GM21526 (cell line): ENCODE data around the gene NINL.

ENCODE experiments used
- ATAC-seq: cut with Tn5 transposase; IDR thresholded peaks from one replicate; pipeline ENCODE4 v1.9.1; 2021; ENCODE audit warnings: moderate library complexity; ENCODE audit not compliant: unreplicated experiment, low FRiP score

Gene NINL

DNA sequence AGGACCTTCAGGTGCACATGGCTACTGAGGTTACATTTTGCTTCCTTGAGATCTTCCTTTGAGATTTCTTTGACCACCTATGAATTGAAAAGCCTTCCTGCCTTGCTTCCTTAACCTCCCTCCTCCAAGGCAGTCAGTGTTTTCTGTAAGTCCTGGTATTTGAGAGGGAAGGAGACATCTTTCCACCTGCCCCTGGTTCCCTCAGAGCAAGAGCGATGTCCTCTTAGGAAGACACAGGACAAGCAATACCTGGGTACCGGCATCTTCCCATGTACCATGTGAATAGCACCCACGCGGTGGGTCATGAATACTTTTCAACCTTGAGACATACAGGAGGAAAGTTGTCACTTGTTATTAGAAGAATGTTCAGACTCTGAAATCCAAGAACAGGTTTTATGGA, 140.8 kb downstream of the NINL start:
- no peak for ATAC-seq

DNA sequence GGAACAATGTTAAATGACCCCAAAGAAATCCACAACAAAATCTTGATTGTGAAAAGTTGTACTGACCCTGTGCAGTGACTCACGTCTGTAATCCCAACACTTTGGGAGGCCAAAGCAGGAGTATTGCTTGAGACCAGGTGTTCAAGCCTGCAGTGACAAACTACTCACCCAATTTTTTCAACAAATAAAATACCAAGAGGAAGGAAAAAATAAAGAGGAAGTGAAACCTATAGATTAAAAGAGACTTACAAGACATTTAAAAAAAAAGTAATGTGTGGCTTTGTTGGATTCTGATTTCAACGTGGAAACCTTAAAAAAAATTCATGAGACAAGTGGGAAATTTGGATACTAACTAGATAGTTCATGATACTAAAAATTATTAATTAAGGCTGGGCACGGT, 146.0 kb downstream of the NINL start:
- peak; percentile 54 for ATAC-seq

DNA sequence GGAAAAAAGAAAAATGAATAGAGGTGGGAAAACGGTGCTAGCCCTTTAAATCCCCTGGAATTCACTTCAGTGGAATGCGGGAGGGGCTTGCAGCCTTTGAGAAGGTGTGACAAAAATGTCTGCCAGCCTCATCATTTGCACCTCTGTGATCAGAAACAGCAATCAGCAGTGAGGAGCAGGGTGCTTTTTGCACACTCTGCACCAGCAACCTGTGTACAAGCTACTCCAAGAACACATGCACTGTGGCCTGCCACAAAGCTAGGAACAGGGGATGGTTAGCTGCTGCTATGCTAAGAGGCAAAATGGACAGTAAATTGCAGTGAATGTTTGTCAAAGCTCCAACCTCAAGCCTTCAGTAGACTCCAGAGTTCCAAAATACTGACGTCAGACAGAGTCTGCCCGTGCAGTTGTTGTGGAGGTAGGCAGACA, 148.2 kb downstream of the NINL start:
- no peak for ATAC-seq

DNA sequence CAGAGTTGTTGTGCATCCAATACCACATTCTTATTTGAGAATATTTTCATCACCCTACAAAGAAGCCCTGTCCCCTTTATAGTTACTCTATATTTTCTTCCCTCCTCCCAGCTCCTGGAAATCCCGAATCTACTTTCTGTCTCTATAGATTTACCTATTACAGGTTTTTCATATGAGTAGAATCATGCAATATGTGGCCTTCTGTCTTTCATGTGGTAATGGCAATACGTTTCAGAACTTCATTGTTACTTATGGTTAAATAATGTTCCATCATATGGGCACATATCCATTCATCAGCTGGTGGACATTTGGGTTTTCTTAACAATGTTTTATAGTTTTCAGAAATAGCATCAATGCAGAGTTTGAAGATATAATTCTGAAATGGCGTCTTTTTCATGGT, 160.8 kb downstream of the NINL start:
- ATAC-seq: no peak

DNA sequence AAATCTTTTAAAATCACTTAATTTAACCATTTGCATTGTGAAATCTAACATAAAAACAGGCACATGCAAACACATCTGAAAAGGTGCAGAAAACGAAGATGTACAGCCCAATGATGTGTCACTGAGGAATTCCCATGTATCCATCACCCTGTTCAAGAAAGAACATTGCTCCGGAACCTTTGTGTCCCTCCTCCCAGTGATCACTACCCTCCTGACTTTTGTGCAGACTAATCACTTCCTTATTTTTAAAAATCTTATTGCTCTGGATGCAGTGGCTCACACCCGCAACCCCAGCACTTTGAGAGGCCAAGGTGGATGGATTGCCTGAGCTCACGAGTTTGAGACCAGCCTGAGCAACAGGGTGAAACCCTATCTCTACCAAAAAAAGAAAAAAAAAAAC, 163.3 kb downstream of the NINL start:
- no peak for ATAC-seq

DNA sequence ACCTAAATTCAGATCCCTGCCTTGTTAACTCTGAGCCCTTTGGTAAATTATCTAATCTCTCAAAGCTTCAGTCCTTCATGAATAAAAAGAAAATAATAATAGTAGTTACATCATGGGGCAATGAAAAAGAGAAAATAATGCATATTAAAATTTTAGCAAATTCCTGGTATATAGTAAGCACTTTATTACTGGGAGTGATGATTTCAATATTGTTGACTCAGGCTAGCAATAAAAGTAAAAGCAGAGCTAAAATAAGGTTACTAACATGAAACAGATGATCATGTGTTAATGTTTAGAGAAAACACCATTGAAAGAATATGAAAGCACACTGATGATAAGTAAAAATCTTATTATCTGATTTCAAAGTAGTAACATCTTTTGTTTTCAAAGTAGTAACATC, 164.2 kb downstream of the NINL start:
- ATAC-seq: no peak

DNA sequence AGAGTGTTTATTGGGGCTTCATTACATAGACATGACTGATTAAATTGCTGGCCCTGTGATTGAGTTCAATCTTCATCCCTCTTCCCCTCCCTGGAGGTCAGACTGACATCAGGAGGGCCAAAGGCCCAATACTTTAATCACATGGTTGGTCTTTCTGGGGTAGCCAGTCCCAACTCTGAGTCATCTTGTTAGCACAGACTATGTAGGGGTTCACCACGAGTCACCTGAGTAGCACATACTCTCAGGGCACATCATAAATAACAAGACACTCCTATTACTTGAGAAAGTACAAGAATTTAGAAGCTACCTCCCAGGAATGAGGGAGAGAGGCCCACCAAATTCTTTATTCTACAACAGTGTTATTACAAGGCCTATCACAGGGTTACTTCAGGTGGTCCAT, 166.6 kb downstream of the NINL start:
- no peak for ATAC-seq

DNA sequence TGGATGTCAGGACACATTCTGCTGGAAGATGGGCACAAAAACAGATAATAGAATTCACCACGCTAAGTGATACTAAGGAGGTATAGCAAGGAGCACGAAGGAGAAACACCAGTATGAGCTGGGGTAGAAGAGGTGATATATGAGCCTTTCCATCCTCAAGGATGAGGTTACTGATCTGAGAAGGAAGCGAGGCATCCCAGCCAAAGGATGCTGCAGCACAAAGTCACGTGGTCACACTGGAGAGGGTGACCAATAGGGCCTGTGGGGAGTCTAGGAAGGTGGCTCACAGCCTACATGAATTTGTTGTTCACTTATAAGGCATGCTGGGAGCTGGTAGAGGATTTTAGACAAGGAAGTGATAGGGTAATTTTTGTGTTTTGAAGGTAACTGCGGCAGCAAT, 176.4 kb downstream of the NINL start:
- ATAC-seq: no peak

DNA sequence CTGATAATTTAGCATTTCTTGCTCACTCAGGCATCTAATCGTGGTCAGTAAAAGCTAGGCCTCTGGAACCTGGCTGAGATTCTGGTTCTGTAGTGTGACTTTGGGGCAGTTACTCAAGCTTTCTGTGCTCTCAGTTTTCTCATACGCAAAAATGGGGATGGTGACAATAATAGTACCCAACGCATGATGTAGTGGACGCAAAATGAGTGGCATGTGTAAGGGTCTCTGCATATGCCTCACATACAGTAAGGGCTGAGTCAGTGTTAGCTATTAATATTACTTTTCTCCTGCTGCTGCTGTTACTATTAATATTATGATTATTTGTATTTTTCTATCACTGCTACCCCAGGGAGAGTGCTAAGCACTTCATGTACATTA, 177.2 kb downstream of the NINL start:
- ATAC-seq: no peak

DNA sequence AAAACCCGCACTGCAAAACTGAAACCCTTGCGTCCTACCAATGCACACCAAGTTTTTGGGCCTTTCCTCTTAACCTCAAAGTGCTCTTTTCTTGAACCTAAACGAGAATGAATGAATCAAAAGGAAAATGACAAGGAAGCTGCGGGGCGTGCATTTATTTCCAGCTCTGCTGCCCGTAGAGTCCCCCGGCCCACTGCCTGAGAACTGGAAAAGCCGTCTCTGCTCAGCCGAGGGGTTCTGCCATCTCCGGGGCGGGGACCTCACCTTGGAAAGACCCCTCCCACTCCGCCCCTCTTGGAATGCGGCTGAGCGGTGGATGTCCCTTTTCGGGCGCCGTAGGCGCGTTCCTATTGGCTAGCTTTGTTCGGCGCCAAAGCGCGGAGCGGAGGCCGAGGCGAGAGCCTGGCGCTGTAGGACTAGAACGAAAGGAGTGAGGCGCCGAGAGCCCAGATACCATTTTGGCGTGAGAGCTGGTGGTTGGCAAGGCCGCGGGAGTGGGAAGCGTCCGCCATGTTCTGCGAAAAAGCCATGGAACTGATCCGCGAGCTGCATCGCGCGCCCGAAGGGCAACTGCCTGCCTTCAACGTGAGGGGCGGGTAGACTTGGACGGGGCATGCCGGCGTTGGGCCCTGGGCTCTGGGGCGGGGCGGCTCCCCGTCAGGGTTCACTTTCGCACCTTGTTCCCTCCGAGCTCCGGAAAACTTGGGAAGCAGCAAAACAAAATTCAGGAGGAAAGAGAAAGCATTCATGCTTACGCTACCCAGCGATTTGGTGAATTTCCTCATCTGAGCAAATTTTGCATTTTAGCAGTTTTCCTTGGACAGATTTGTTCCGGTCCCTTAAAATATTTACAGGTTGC, 177.8 kb downstream of the NINL start, which contains the start of gene GINS1:
Gene GINS1, plus strand, starts transcription at position 363 of the 859 bp plus-strand sequence. Its CDS starts 148 bp downstream, at position 511.
- ATAC-seq: peak; percentile 88
